HEK293T (cell line): Measurements from ENCODE around the gene HAGHL.

Experiments
- ARNT ChIP-seq: fragments of 450-650 bp; IDR thresholded peaks from 2 replicates; pipeline ENCODE4 v1.6.1; 2017; ENCODE audit warnings: mild to moderate bottlenecking
- BHLHE40 ChIP-seq: fragments of 450-650 bp; IDR thresholded peaks from 2 replicates; pipeline ENCODE4 v1.6.1; 2016; ENCODE audit warnings: mild to moderate bottlenecking, moderate library complexity, borderline replicate concordance
- ELF4 ChIP-seq: fragments of 450-650 bp; IDR thresholded peaks from 2 replicates; pipeline ENCODE4 v1.6.1; 2017; ENCODE audit warnings: antibody characterized with exemption
- L3MBTL2 ChIP-seq: fragments of 450-650 bp; conservative IDR thresholded peaks from 2 replicates; pipeline ENCODE4 v1.6.1; 2016; ENCODE audit warnings: mild to moderate bottlenecking
- LEF1 ChIP-seq: fragments of 450-650 bp; IDR thresholded peaks from 2 replicates; pipeline ENCODE4 v1.6.1; 2017; ENCODE audit warnings: mild to moderate bottlenecking, borderline replicate concordance
- NFRKB ChIP-seq: fragments of 450-650 bp; IDR thresholded peaks from 2 replicates; pipeline ENCODE4 v1.6.1; 2016; ENCODE audit warnings: mild to moderate bottlenecking, moderate library complexity
- PKNOX1 ChIP-seq: fragments of 450-650 bp; IDR thresholded peaks from 2 replicates; pipeline ENCODE4 v1.6.1; 2016
- SP1 ChIP-seq: fragments of 450-650 bp; IDR thresholded peaks from 2 replicates; pipeline ENCODE4 v1.6.1; 2017
- TARDBP ChIP-seq: fragments of 450-650 bp; IDR thresholded peaks from 2 replicates; pipeline ENCODE4 v1.6.1; 2016
- ZNF384 ChIP-seq: fragments of 450-650 bp; IDR thresholded peaks from 2 replicates; pipeline ENCODE4 v1.6.1; 2016

GRCh38 chr16:681746-682427, 45.0 kb upstream of the HAGHL start:
- TF ChIP-seq TARDBP = no peak
- no peak for TF ChIP-seq PKNOX1
- TF ChIP-seq L3MBTL2 = peak; percentile 82
- no peak for TF ChIP-seq SP1
- TF ChIP-seq BHLHE40 = no peak
- no peak for TF ChIP-seq ELF4
- no peak for TF ChIP-seq LEF1
- no peak for TF ChIP-seq ARNT
- TF ChIP-seq NFRKB = no peak
- no peak for TF ChIP-seq ZNF384
